ENCODE results near the gene TMED5.
"Not testable (repeated sequence)": the region's sequence is repeated elsewhere in the genome, so short reads cannot be mapped to it uniquely, and the experiment has no call there.

TMED5 gene

GRCh38 chr1:93179886-93180722, at the start of gene TMED5:
TSS of gene TMED5 (minus strand) at chr1:93180413. CDS start at chr1:93180242, 171 bp downstream.
- peak; percentile 87 to 94 for DNase-seq (ENCODE audit: low read depth in 1 of 2, low spot score in 1 of 2)

GRCh38 chr1:93223023-93223675, 42.9 kb upstream of the TMED5 start:
- no peak for DNase-seq (ENCODE audit: low read depth in 1 of 2, low spot score in 1 of 2)

- no peak for DNase-seq (ENCODE audit: low read depth in 1 of 2, low spot score in 1 of 2)
Measured at GRCh38 chr1:93221913-93222312, 41.7 kb upstream of the TMED5 start.

- DNase-seq (ENCODE audit: low read depth in 1 of 2, low spot score in 1 of 2) = not testable (repeated sequence)
Measured at GRCh38 chr1:93220716-93221115, 40.5 kb upstream of the TMED5 start.

GRCh38 chr1:93219443-93219842, 39.2 kb upstream of the TMED5 start:
- no peak for DNase-seq (ENCODE audit: low read depth in 1 of 2, low spot score in 1 of 2)

- no peak for DNase-seq (ENCODE audit: low read depth in 1 of 2, low spot score in 1 of 2)
Measured at GRCh38 chr1:93215322-93215721, 35.1 kb upstream of the TMED5 start.

GRCh38 chr1:93207211-93207610, 27.0 kb upstream of the TMED5 start:
- no peak for DNase-seq (ENCODE audit: low read depth in 1 of 2, low spot score in 1 of 2)

GRCh38 chr1:93206567-93206954, 26.3 kb upstream of the TMED5 start:
- no peak for DNase-seq (ENCODE audit: low read depth in 1 of 2, low spot score in 1 of 2)

GRCh38 chr1:93205892-93206566, 25.8 kb upstream of the TMED5 start:
- DNase-seq (ENCODE audit: low read depth in 1 of 2, low spot score in 1 of 2) = no peak

- no peak for DNase-seq (ENCODE audit: low read depth in 1 of 2, low spot score in 1 of 2)
Measured at GRCh38 chr1:93200714-93201113, 20.5 kb upstream of the TMED5 start.

GRCh38 chr1:93200086-93200620, 19.9 kb upstream of the TMED5 start:
- DNase-seq (ENCODE audit: low read depth in 1 of 2, low spot score in 1 of 2) = no peak

GRCh38 chr1:93199150-93199549, 18.9 kb upstream of the TMED5 start:
- DNase-seq (ENCODE audit: low read depth in 1 of 2, low spot score in 1 of 2) = no peak

GRCh38 chr1:93196591-93196990, 16.4 kb upstream of the TMED5 start:
- DNase-seq (ENCODE audit: low read depth in 1 of 2, low spot score in 1 of 2) = no peak

- DNase-seq (ENCODE audit: low read depth in 1 of 2, low spot score in 1 of 2) = no peak
Measured at GRCh38 chr1:93194231-93194990, 14.2 kb upstream of the TMED5 start.

GRCh38 chr1:93190432-93190831, 10.2 kb upstream of the TMED5 start:
- no peak for DNase-seq (ENCODE audit: low read depth in 1 of 2, low spot score in 1 of 2)

- DNase-seq (ENCODE audit: low read depth in 1 of 2, low spot score in 1 of 2) = no peak
Measured at GRCh38 chr1:93186667-93187066, 6.5 kb upstream of the TMED5 start.

- peak in 1 of 2 donors; percentile 35 for DNase-seq (ENCODE audit: low read depth in 1 of 2, low spot score in 1 of 2)
Measured at GRCh38 chr1:93180723-93181613, 755 bp upstream of the TMED5 start, which contains the start of gene CCDC18. TSS of gene CCDC18 (plus strand) at chr1:93180724. CDS start at chr1:93183362, 2,638 bp downstream.

GRCh38 chr1:93178418-93178817, 1.8 kb downstream of the TMED5 start:
- no peak for DNase-seq (ENCODE audit: low read depth in 1 of 2, low spot score in 1 of 2)

GRCh38 chr1:93177991-93178390, 2.2 kb downstream of the TMED5 start:
- DNase-seq (ENCODE audit: low read depth in 1 of 2, low spot score in 1 of 2) = no peak

GRCh38 chr1:93174638-93175037, 5.6 kb downstream of the TMED5 start:
- DNase-seq (ENCODE audit: low read depth in 1 of 2, low spot score in 1 of 2) = not testable (repeated sequence)

All from activated T-helper 1 cell treated with anti-CD3 and anti-CD28 coated beads, Interleukin-2, amount 50 U/mL, for 16 hours (primary cell).